Colon (tissue), 2 donors: ENCODE data around the gene STAT1.
A peak's percentile ranks its signal among the peaks of the same experiment; 100 is the strongest.

Experiments
- FAIRE-seq: peaks from 2 replicates; lab custom pipeline; 2012; peaks lifted over from hg19 to GRCh38; lab: Jason Lieb, UNC
- donor health status: control.
- donor health status: control.

The STAT1 gene

GRCh38 chr2:190959911-190960788, 53.8 kb downstream of the STAT1 start:
- FAIRE-seq: no peak

GRCh38 chr2:190953257-190953656, 60.7 kb downstream of the STAT1 start:
- no peak for FAIRE-seq

GRCh38 chr2:190950566-190950991, 63.4 kb downstream of the STAT1 start:
- FAIRE-seq: no peak

- no peak for FAIRE-seq
Observed at GRCh38 chr2:190948671-190949070, 65.3 kb downstream of the STAT1 start.

- peak; percentile 41 for FAIRE-seq
Observed at GRCh38 chr2:190947711-190948251, 66.2 kb downstream of the STAT1 start.

- FAIRE-seq: no peak
Observed at GRCh38 chr2:190947141-190947540, 66.8 kb downstream of the STAT1 start.

GRCh38 chr2:190943706-190944105, 70.3 kb downstream of the STAT1 start:
- FAIRE-seq: no peak

- FAIRE-seq: no peak
Observed at GRCh38 chr2:190942697-190943096, 71.3 kb downstream of the STAT1 start.

GRCh38 chr2:190941571-190941970, 72.4 kb downstream of the STAT1 start:
- no peak for FAIRE-seq

- FAIRE-seq: no peak
Observed at GRCh38 chr2:190940454-190940853, 73.5 kb downstream of the STAT1 start.

GRCh38 chr2:190938771-190939335, 75.1 kb downstream of the STAT1 start:
- FAIRE-seq: peak; percentile 58

GRCh38 chr2:190935054-190935453, 78.9 kb downstream of the STAT1 start:
- peak; percentile 74 for FAIRE-seq

GRCh38 chr2:190933361-190933760, 80.6 kb downstream of the STAT1 start:
- FAIRE-seq: no peak

GRCh38 chr2:190932514-190932913, 81.5 kb downstream of the STAT1 start:
- no peak for FAIRE-seq

- FAIRE-seq: no peak
Observed at GRCh38 chr2:190930411-190930810, 83.6 kb downstream of the STAT1 start.

- no peak for FAIRE-seq
Observed at GRCh38 chr2:190929919-190930318, 84.1 kb downstream of the STAT1 start.

GRCh38 chr2:190927301-190927700, 86.7 kb downstream of the STAT1 start:
- no peak for FAIRE-seq

GRCh38 chr2:190922376-190922775, 91.6 kb downstream of the STAT1 start:
- FAIRE-seq: no peak

- peak; percentile 21 for FAIRE-seq
Observed at GRCh38 chr2:190920085-190920484, 93.9 kb downstream of the STAT1 start.
